Tibial nerve (tissue), 4 donors: Measurements from ENCODE around the gene TPGS1. TPM values are rescaled to one million over a fixed set of nuclear protein-coding genes. Genes with fewer than 3 reads are reported as not detected.

Experiments used
- DNase-seq, 2 donors: peaks; one replicate each; pipeline ENCODE4 v3.0.0-alpha.2; 2019; ENCODE audit warnings: low spot score in 2 of 2
- H3K27ac ChIP-seq, 4 donors: fragments of 200-600 bp; sonication (generic) in 3 of 4; one replicate each; pipeline ENCODE4 v1.5.1; 2017 to 2019; ENCODE audit warnings: mild to moderate bottlenecking in 1 of 4
- H3K27me3 ChIP-seq, 2 donors: fragments of 200-600 bp; sonication (generic) in 1 of 2; one replicate each; pipeline versions ENCODE4 v1.5.1 to v1.6.0; 2017 to 2019
- H3K36me3 ChIP-seq, 3 donors: fragments of 200-600 bp; sonication (generic); one replicate each; pipeline ENCODE4 v1.5.1; 2018 to 2019
- H3K4me1 ChIP-seq, 4 donors: fragments of 200-600 bp; sonication (generic) in 3 of 4; one replicate each; pipeline ENCODE4 v1.5.1; 2017 to 2019
- H3K4me3 ChIP-seq, 4 donors: fragments of 200-600 bp; sonication (generic) in 3 of 4; one replicate each; pipeline ENCODE4 v1.5.1; 2017 to 2019; ENCODE audit warnings: mild to moderate bottlenecking in 1 of 4, moderate library complexity in 1 of 4
- H3K9me3 ChIP-seq, 4 donors: fragments of 200-600 bp; sonication (generic) in 3 of 4; one replicate each; pipeline ENCODE4 v1.5.1; 2017 to 2019
- EP300 ChIP-seq, 2 donors: sonication (generic); formaldehyde crosslinking; IDR thresholded peaks; one replicate each; pipeline ENCODE4 v1.6.1; 2017; ENCODE audit warnings: antibody characterized with exemption in 2 of 2, mild to moderate bottlenecking in 1 of 2
- POLR2A ChIP-seq, 2 donors: fragments of 450-650 bp; IDR thresholded peaks; one replicate each; pipeline ENCODE4 v1.6.1; 2017; ENCODE audit warnings: antibody characterized with exemption in 2 of 2, mild to moderate bottlenecking in 2 of 2, moderate library complexity in 2 of 2
- WGBS, 2 donors: methylation state at CpG; one replicate each; pipeline ENCODE4 v1.1.5; 2018; 5-methylcytosine and 5-hydroxymethylcytosine counted together
- total RNA-seq, 4 donors: library from RNA; depleted of rRNA; stranded (reverse); fragments of >200 nt; gene quantifications; one replicate each; pipeline ENCODE4 v1.1.0, GENCODE V29; 2016
- TF ChIP-seq, protein P1 (sequence below), 5 experiments: fragments of 200-600 bp in 3 of 5; fragments of 450-650 bp in 2 of 5; sonication (generic) in 3 of 5; IDR thresholded peaks; one replicate each; pipeline ENCODE4 v1.5.1; 2016 to 2019; ENCODE audit warnings: antibody characterized with exemption in 5 of 5, mild to moderate bottlenecking in 3 of 5, moderate library complexity in 2 of 5

The TPGS1 gene, protein sequence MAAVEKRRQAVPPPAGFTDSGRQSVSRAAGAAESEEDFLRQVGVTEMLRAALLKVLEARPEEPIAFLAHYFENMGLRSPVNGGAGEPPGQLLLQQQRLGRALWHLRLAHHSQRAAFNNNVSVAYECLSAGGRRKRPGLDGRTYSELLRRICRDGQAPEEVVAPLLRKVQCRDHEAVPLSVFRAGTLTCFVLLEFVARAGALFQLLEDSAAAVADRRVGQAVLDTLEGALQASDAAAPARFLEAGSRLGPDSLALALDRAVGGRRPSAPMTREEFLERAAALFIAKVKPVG
- total RNA-seq = 100 to 1,000 TPM; 108 to 131 (median 115) TPM

DNA sequence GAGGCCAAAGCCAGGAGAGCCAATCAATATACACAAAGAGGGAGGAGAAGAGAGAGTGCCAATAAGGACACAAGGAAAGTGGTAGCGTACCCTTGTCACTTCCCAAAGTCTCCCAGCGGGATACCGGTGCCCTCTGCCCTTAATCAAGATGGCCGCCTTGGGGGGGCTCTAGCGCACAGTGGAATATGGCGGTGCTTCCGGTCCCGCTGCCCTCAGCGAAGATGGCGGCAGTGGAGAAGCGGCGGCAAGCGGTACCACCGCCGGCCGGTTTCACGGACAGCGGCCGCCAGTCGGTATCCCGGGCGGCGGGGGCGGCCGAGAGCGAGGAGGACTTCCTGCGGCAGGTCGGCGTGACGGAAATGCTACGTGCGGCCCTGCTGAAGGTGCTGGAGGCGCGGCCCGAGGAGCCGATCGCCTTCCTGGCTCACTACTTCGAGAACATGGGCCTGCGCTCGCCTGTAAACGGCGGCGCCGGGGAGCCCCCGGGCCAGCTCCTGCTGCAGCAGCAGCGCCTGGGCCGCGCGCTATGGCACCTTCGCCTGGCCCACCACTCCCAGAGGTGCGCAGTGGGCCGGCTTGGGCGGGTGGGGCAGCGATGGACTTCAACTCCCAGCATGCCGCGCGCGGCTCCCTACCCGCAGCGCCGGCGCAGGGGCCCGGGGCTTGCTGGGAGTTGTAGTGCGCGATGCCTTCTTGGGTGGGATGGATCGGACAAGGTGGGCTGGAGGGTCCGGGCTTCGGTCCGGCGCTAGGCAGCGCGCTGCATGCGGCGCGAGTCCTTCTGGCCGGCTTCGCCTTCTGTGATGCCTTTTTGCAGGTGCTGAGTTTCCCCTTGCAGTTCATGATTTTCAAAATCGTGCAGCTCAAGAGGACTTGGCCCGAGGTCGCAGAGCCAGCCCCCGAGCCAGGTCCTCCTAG, at the start of gene TPGS1:
TSS of gene TPGS1 (plus strand) at position 212 of the 918 bp plus-strand sequence. CDS start at position 222, 10 bp downstream.
- H3K27me3 ChIP-seq = no peaks in the 10 kb centered on the region
- peak within 1 kb of the TSS; percentile 89 to 97 (median 94) for H3K27ac ChIP-seq
- H3K4me3 ChIP-seq = peak within 1 kb of the TSS; percentile 63 to 100 (median 84)
- TF ChIP-seq EP300 (IDR thresholded peaks at IDR 0.05) (peak; percentile 73 to 90), POLR2A (IDR thresholded peaks at IDR 0.05) (peak in 1 of 2 donors; percentile 8)
- TF ChIP-seq, protein P1, sequence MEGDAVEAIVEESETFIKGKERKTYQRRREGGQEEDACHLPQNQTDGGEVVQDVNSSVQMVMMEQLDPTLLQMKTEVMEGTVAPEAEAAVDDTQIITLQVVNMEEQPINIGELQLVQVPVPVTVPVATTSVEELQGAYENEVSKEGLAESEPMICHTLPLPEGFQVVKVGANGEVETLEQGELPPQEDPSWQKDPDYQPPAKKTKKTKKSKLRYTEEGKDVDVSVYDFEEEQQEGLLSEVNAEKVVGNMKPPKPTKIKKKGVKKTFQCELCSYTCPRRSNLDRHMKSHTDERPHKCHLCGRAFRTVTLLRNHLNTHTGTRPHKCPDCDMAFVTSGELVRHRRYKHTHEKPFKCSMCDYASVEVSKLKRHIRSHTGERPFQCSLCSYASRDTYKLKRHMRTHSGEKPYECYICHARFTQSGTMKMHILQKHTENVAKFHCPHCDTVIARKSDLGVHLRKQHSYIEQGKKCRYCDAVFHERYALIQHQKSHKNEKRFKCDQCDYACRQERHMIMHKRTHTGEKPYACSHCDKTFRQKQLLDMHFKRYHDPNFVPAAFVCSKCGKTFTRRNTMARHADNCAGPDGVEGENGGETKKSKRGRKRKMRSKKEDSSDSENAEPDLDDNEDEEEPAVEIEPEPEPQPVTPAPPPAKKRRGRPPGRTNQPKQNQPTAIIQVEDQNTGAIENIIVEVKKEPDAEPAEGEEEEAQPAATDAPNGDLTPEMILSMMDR (IDR thresholded peaks at IDR 0.05) = peak in 2 of 5 experiments; percentile 10 to 40
- DNase-seq = peak; percentile 51 to 57
- 1 to 2% methylated on average over 25 to 43 of the region's 81 CpGs for WGBS, 2 donors
- H3K9me3 ChIP-seq = no peaks in the 10 kb centered on the region
- peaks cover 0 to 14% (median 0%) of the 10 kb centered on the region in 3 donors for H3K36me3 ChIP-seq
- H3K4me1 ChIP-seq = peaks cover 0 to 33% (median 19%) of the 10 kb centered on the region in 4 donors

DNA sequence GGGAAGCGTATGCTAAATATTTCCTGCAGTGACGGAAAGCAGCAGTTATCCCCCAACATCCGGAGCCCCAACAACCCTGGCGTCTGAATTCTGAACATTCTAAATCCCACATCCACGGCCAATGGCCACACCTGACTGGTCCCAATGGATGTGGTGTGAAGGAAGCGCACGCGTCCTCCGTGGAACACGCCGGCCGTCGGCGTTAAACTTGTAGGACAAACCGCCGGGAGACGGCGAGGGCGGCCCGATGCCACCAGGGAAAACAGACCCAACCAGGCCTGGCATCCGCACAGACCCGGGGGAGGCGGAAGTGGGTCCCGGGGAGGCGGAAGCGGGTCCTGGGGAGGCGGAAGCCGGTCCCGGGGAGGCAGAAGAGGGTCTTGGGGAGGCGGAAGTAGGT, 49.7 kb upstream of the TPGS1 start:
- Histone ChIP-seq H3K4me3 (no peak overlapping the region), H3K27me3 (peaks cover 2 to 33% of the 10 kb centered on the region in 2 donors), H3K27ac (no peak overlapping the region), H3K36me3 (no peaks in the 10 kb centered on the region), H3K9me3 (no peaks in the 10 kb centered on the region), H3K4me1 (peaks cover 0 to 24% (median 7%) of the 10 kb centered on the region in 4 donors)
- 95 to 96% methylated on average over 30 of the region's 30 CpGs for WGBS, 2 donors
- DNase-seq = no peak
- TF ChIP-seq POLR2A (IDR thresholded peaks at IDR 0.05) = no peak
- TF ChIP-seq, protein P1 (IDR thresholded peaks at IDR 0.05) = no peak
- no peak for TF ChIP-seq EP300 (IDR thresholded peaks at IDR 0.05)

DNA sequence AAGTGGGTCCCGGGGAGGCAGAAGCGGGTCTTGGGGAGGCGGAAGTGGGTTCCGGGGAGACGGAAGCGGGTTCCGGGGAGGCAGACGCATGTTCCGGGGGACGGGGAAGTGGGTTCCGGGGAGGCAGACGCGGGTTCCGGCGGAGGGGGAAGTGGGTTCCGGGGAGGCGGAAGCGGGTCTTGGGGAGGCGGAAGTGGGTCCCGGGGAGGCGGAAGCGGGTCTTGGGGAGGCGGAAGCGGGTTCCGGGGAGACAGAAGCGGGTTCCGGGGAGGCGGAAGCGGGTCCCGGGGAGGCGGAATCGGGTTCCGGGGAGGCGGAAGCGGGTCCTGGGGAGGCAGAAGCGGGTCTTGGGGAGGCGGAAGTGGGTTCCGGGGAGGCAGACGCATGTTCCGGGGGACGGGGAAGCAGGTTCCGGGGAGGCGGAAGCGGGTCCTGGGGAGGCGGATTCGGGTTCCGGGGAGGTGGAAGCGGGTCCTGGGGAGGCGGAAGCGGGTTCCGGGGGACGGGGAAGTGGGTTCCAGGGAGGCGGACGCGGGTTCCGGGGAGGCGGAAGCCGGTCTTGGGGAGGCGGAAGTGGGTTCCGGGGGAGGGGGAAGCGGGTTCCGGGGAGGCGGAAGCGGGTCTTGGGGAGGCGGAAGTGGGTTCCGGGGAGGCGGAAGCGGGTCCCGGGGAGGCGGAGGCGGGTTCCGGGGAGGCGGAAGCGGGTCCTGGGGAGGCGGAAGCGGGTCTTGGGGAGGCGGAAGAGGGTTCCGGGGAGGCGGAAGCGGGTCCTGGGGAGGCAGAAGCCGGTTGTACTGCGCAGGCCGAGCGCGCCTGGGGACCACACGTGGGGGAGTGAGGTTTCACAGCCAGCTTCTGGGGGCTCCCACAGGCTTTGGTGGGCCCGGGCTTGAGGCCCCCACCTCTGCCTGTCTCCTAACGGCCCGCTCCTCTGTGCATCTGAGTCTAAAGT, 48.9 kb upstream of the TPGS1 start:
- H3K4me1 ChIP-seq = peaks cover 0 to 24% (median 7%) of the 10 kb centered on the region in 4 donors
- no peak overlapping the region for H3K4me3 ChIP-seq
- no peak for TF ChIP-seq EP300 (IDR thresholded peaks at IDR 0.05)
- TF ChIP-seq, protein P1 (IDR thresholded peaks at IDR 0.05) = no peak
- TF ChIP-seq POLR2A (IDR thresholded peaks at IDR 0.05) = no peak
- peaks cover 2 to 36% of the 10 kb centered on the region in 2 donors for H3K27me3 ChIP-seq
- H3K27ac ChIP-seq = no peak overlapping the region
- DNase-seq = no peak
- no peaks in the 10 kb centered on the region for H3K9me3 ChIP-seq
- H3K36me3 ChIP-seq = no peaks in the 10 kb centered on the region
- WGBS, 2 donors = 94 to 95% methylated on average over 89 of the region's 89 CpGs

DNA sequence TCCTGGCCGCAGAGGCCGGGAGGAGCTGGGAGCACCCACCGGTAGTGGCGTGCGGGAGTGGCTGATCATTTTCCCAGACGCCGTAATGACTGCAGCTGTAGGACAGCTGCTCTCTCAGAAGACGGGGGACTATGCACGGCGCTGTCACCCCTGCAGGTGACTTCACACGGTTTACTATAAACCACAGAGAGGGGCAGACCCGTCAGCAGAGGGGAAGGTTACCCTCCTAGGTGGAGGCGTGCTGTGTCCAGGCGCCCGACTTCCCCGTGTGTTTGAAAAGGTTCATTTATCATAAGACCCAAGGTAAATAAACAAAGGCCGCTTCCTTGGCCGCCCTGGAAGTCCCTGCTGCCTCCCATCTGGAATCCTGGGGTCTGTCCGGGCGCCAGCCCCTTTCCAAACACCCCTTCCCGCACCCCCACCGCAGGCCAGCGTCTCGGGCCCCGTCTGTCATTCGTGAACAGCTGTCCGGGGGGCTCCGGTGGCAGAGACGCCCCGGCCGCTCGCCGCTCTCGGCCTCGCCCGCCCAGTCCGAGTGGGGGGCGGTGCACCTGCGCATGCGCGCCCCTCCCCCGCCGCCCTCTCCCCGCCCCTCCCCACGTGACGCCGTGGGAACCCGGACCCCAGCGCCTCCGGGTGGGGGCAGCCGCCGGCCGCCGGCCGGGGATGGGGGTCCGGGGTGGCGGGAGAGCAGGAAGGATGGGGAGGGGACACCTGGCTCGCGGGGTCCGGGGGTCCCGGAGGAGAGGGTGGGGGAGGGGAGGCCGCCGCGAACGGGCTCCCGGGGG, 47.4 kb upstream of the TPGS1 start:
- Histone ChIP-seq H3K36me3 (no peaks in the 10 kb centered on the region), H3K27me3 (peaks cover 2 to 41% of the 10 kb centered on the region in 2 donors), H3K27ac (peak overlapping the region; percentile 50 to 86 (median 64)), H3K4me3 (peak overlapping the region; percentile 50 to 74 (median 56)), H3K4me1 (peaks cover 0 to 24% (median 7%) of the 10 kb centered on the region in 4 donors), H3K9me3 (no peaks in the 10 kb centered on the region)
- peak; percentile 31 to 43 for DNase-seq
- TF ChIP-seq POLR2A (IDR thresholded peaks at IDR 0.05) (peak in 1 of 2 donors; percentile 42), EP300 (IDR thresholded peaks at IDR 0.05) (peak in 1 of 2 donors; percentile 49)
- TF ChIP-seq, protein P1 (IDR thresholded peaks at IDR 0.05) = no peak
- 3 to 5% methylated on average over 25 to 44 of the region's 66 CpGs for WGBS, 2 donors
